ENCODE measurements around the gene CLEC12A. TPM values are rescaled to one million over a fixed set of nuclear protein-coding genes. Genes with fewer than 3 reads are reported as not detected.
"Not testable (repeated sequence)": the region's sequence is repeated elsewhere in the genome, so short reads cannot be mapped to it uniquely, and the experiment has no call there.

The CLEC12A gene
- total RNA-seq, 1 donor from 2014 or later = 0.32 TPM

DNA sequence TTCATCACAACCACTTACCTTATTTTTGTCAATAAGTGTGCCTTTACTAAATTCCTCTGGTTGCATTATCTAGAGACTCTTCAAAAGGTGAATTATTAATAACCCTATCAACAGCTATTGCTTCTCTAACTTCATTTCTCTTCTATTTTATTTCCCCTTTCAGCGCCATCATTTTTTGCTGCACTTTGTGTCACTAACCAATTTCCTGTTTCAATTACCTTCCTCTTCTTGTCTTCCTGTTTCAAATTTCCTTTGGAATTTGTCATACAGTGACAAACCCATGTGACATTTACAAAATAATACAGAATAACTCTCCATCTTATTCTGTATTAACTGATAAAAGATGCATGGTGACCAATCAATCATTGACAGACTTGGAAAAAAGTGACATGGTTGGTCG lies 26.8 kb upstream of the CLEC12A start:
- Mint-ChIP-seq H3K27ac (no peak overlapping the region), H3K9me3 (no peaks in the 10 kb centered on the region), H3K36me3 (ENCODE audit: low read depth) (no peaks in the 10 kb centered on the region), H3K27me3 (ENCODE audit: low read depth) (peaks cover 9% of the 10 kb centered on the region), H3K4me3 (ENCODE audit: low read depth) (peak overlapping the region; percentile 28), H3K4me1 (ENCODE audit: low read depth) (peaks cover 56% of the 10 kb centered on the region)
- intact Hi-C loops (cut with micrococcal nuclease) = loop anchor here (5.0 to 10.0 kb wide), 4 partner anchors 63 to 360 kb away; partner anchors contain the start of gene KLRD1
- DNase-seq (ENCODE audit: low spot score) = no peak

DNA sequence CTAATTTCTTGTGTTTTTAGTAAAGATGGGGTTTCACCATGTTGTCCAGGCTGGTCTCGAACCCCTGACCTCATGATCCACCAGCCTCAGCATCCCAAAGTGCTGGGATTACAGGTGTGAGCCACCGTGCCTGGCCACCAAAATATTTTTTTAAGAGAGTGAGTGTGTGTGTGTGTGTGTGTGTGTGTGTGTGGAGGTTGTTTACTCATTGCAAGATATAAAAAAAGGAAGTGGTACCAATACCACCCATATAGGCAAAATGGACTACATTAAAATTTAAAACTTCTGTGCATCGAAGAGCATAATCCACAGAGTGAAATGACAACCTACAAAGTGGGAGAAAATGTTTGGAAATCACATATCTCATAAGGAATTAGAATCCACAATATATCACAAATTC lies 23.5 kb upstream of the CLEC12A start:
- H3K4me1 Mint-ChIP-seq (ENCODE audit: low read depth) = peaks cover 63% of the 10 kb centered on the region
- H3K4me3 Mint-ChIP-seq (ENCODE audit: low read depth) = peak overlapping the region; percentile 2
- no peaks in the 10 kb centered on the region for H3K36me3 Mint-ChIP-seq (ENCODE audit: low read depth)
- no peak for DNase-seq (ENCODE audit: low spot score)
- intact Hi-C loops (cut with micrococcal nuclease) = loop anchor here (1.0 to 10.0 kb wide), 5 partner anchors 11 to 665 kb away; partner anchors contain the start of genes CLEC2B, KLRD1 and MAGOHB
- H3K9me3 Mint-ChIP-seq = no peaks in the 10 kb centered on the region
- no peaks in the 10 kb centered on the region for H3K27me3 Mint-ChIP-seq (ENCODE audit: low read depth)
- peak overlapping the region; percentile 58 for H3K27ac Mint-ChIP-seq

DNA sequence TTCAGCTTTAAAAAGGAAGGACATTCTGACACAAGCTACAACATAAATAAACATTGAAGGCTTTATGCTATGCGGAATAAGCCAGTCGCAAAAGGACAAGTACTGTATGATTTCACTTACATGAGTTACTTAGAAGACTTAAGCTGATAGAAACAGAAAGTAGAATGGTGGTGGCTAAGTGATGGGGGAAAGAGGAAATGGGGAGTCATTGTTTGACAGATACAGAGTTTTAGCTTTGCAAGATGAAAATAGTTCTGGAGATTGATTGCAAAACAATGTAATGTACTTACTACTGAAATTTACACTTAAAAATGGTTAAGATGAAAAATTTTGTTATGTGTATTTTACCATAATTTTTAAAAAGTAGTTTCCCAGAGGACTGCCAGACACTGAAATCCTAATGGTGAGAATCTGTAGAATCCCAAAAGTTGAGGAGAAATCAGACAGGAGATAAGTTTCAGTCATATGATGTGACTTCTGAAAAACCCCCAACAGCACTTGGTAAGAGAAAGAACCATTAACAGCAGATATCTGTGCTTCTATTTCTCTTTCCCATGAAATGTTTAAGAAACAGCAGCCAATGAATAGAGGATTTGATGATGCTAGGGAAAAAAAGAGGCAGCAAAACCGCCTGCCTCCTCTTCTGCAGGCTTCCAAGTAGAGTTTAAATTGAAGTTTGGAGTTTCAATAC lies 22.5 kb upstream of the CLEC12A start:
- H3K4me3 Mint-ChIP-seq (ENCODE audit: low read depth) = peak overlapping the region; percentile 23
- peak overlapping the region; percentile 53 for H3K27ac Mint-ChIP-seq
- no peaks in the 10 kb centered on the region for H3K9me3 Mint-ChIP-seq
- H3K36me3 Mint-ChIP-seq (ENCODE audit: low read depth) = no peaks in the 10 kb centered on the region
- H3K4me1 Mint-ChIP-seq (ENCODE audit: low read depth) = peaks cover 57% of the 10 kb centered on the region
- no peaks in the 10 kb centered on the region for H3K27me3 Mint-ChIP-seq (ENCODE audit: low read depth)
- DNase-seq (ENCODE audit: low spot score) = no peak
- intact Hi-C loops (cut with micrococcal nuclease) = loop anchor here (1.0 to 10.0 kb wide), 5 partner anchors 10 to 664 kb away; partner anchors contain the start of genes CLEC2B, KLRD1 and MAGOHB

DNA sequence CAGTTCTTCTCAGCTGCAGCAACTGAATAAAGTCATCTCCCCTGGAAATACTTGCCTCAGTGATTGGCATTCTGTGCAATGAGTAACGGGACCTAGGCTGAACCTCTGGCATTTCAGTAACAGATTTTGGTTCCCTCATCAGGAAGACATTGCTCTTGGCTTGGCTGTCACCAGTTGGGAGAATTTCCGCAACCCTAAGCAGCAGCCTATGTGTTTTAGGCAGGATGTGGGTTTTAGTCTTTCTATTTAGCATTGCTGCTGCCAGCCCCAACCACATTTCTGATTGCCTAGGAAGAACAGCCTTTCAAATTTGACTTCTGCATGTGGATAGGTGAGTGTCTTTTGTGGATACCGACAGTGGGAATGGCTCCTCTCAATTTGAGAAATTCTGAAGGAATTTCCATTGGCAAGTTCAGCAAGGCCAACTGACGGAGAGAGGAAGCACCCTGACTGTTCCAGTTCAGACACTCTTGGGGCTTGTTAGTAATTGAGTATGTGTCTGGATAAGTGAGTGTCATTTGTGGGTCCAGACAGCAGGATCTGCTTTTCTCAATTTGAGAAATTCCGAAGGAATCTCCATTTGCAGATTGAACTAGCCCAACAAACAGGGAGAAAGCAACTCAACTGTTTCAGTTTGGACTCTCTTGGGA lies 20.1 kb upstream of the CLEC12A start:
- peak overlapping the region; percentile 49 for H3K4me3 Mint-ChIP-seq (ENCODE audit: low read depth)
- intact Hi-C loops (cut with micrococcal nuclease) = loop anchor here (2.0 to 10.0 kb wide), 2 partner anchors 210 to 264 kb away; partner anchors contain the start of gene GABARAPL1

DNA sequence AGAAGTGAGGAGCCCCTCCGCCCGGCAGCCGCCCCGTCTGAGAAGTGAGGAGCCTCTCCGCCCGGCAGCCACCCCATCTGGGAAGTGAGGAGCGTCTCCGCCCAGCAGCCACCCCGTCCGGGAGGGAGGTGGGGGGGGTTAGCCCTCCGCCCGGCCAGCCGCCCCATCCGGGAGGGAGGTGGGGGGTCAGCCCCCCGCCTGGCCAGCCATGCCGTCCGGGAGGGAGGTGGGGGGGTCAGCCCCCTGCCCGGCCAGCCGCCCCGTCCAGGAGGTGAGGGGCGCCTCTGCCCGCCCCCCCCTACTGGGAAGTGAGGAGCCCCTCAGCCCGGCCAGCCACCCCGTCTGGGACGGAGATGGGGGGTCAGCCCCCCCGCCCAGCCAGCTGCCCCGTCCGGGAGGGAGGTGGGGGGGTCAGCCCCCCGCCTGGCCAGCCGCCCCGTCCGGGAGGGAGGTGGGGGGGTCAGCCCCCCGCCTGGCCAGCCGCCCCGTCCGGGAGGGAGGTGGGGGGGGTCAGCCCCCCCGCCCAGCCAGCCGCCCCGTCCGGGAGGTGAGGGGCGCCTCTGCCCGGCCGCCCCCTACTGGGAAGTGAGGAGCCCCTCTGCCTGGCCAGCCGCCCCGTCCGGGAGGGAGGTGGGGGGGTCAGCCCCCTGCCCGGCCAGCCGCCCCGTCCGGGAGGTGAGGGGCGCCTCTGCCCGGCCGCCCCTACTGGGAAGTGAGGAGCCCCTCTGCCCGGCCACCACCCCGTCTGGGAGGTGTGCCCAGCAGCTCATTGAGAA lies 18.1 kb upstream of the CLEC12A start:
- not testable (repeated sequence) for H3K27ac Mint-ChIP-seq; H3K27me3 Mint-ChIP-seq (ENCODE audit: low read depth); H3K4me3 Mint-ChIP-seq (ENCODE audit: low read depth); H3K36me3 Mint-ChIP-seq (ENCODE audit: low read depth); H3K9me3 Mint-ChIP-seq; DNase-seq (ENCODE audit: low spot score)
- intact Hi-C loops (cut with micrococcal nuclease) = loop anchor here (10.0 kb wide), 1 partner anchor 262 kb away; the partner anchor contains the start of gene GABARAPL1
- H3K4me1 Mint-ChIP-seq (ENCODE audit: low read depth) = peaks cover 64% of the 10 kb centered on the region

More for the DNA sequence above, 20.1 kb upstream of the CLEC12A start:
- Mint-ChIP-seq H3K36me3 (ENCODE audit: low read depth) (no peaks in the 10 kb centered on the region), H3K27me3 (ENCODE audit: low read depth) (peaks cover 2% of the 10 kb centered on the region), H3K9me3 (no peaks in the 10 kb centered on the region), H3K27ac (peak overlapping the region; percentile 60), H3K4me1 (ENCODE audit: low read depth) (peaks cover 58% of the 10 kb centered on the region)
- DNase-seq (ENCODE audit: low spot score) = peak; percentile 43

DNA sequence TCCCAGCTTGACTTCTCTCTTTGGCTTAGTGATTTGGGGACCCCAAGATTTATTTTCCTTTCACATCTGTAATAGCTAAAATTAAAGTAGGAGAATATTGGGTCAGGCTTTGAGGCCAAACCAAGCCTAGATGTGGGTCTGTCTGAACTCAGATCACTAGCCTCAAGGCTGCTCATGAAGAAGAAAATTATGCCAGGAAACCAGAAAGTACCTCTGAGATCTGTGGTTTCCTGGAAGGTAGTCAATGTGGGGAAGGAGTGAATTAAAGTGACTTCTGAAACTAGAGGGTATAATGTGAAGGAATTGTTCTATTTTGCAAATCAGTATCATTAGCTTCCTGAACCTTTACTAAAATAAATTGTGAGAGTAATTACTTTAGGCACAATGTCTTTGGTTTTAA lies 13.4 kb upstream of the CLEC12A start:
- H3K27ac Mint-ChIP-seq = no peak overlapping the region
- H3K4me1 Mint-ChIP-seq (ENCODE audit: low read depth) = peaks cover 52% of the 10 kb centered on the region
- peaks cover 2% of the 10 kb centered on the region for H3K27me3 Mint-ChIP-seq (ENCODE audit: low read depth)
- intact Hi-C loops (cut with micrococcal nuclease) = loop anchor here (1.0 to 10.0 kb wide), 2 partner anchors 10 to 257 kb away; partner anchors contain the start of gene GABARAPL1
- DNase-seq (ENCODE audit: low spot score) = no peak
- no peak overlapping the region for H3K4me3 Mint-ChIP-seq (ENCODE audit: low read depth)
- no peaks in the 10 kb centered on the region for H3K36me3 Mint-ChIP-seq (ENCODE audit: low read depth)
- H3K9me3 Mint-ChIP-seq = no peaks in the 10 kb centered on the region

DNA sequence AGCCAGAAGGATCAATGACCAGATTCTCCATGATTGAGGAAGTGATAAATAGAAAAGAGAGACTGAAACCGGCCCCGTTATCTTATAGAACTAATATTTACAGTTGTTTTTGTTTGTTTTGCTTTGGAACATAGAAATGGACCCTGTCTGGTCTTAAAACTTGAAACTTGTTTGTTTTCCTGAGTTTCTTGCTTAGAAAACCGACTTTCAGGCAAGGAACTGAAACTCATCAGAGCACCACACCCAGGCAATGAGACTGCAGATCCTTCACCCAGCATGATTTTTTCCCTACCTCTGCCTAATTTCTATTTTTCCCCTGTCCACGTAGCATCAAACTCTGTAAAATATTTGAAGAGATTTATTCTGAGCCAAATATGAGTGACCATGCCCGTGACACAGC lies 10.6 kb upstream of the CLEC12A start:
- intact Hi-C loops (cut with micrococcal nuclease) = no loop called here
- Mint-ChIP-seq H3K27me3 (ENCODE audit: low read depth) (no peaks in the 10 kb centered on the region), H3K4me1 (ENCODE audit: low read depth) (peaks cover 47% of the 10 kb centered on the region)

DNA sequence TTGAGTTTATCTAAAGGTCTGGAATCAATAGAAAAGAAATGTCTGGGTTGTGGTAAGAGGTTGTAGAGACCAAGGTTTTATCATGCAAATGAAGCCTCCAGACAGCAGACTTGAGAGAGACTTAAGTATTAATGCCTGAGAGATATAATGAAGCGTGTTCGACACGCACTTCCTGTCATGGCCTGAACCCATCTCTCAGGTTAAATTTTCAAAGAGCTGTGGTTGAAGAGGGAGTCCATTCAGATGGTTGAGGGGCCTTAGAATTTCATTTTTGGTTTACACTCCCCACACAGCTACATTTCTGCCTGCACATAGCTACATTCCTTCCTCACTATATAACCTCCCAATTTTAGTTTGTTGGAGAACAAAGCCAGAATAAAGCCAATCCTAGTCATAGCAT lies 10.1 kb upstream of the CLEC12A start:
- Mint-ChIP-seq H3K9me3 (no peaks in the 10 kb centered on the region), H3K4me1 (ENCODE audit: low read depth) (peaks cover 41% of the 10 kb centered on the region), H3K4me3 (ENCODE audit: low read depth) (no peak overlapping the region), H3K27ac (no peak overlapping the region), H3K36me3 (ENCODE audit: low read depth) (no peaks in the 10 kb centered on the region), H3K27me3 (ENCODE audit: low read depth) (no peaks in the 10 kb centered on the region)
- intact Hi-C loops (cut with micrococcal nuclease) = no loop called here
- no peak for DNase-seq (ENCODE audit: low spot score)

More for the DNA sequence above, 10.6 kb upstream of the CLEC12A start:
- no peak for DNase-seq (ENCODE audit: low spot score)
- Mint-ChIP-seq H3K36me3 (ENCODE audit: low read depth) (no peaks in the 10 kb centered on the region), H3K9me3 (no peaks in the 10 kb centered on the region), H3K27ac (no peak overlapping the region), H3K4me3 (ENCODE audit: low read depth) (no peak overlapping the region)

DNA sequence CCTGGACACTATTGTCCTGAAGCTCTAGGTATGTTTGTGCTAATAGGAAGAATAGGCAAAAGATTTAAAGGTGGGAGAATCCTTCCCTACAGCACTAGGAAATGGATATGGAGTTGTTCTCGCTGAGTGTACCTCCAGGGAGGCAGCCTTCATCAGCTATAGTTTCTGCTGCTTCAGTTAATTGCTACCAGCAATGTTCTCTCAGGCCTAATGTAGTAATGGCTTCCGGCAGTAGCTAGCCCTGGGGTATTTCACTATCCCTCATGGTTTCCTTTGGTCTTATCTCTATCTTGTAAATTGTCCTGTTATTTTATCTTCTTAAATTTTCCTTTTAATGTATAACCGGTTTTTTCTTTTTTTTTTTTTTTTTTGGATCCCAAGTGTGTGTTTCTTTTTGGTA lies 9.3 kb upstream of the CLEC12A start:
- Mint-ChIP-seq H3K9me3 (no peaks in the 10 kb centered on the region), H3K36me3 (ENCODE audit: low read depth) (no peaks in the 10 kb centered on the region), H3K27ac (no peak overlapping the region), H3K27me3 (ENCODE audit: low read depth) (no peaks in the 10 kb centered on the region), H3K4me3 (ENCODE audit: low read depth) (no peak overlapping the region), H3K4me1 (ENCODE audit: low read depth) (peaks cover 34% of the 10 kb centered on the region)
- intact Hi-C loops (cut with micrococcal nuclease) = no loop called here
- no peak for DNase-seq (ENCODE audit: low spot score)

DNA sequence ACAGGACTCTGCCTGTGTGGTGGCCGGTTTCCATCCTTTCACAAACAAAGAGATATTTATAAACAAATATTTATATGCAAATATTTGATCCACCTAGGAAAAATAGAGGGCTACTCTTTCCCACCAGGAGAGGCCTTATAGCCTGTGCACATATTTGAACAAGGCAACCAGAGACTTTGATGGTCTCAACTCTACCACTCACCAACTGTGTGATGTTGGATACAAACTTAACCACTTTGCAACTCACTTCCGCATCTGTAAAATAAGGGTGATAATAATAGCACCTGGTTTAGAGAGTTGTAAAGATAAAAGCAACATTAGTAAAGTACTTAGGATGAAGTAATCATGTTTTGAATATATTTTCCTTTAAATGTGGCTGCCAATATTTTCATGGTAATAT lies 1.5 kb upstream of the CLEC12A start:
- Mint-ChIP-seq H3K36me3 (ENCODE audit: low read depth) (no peaks in the 10 kb centered on the region), H3K27ac (no peak overlapping the region), H3K4me3 (ENCODE audit: low read depth) (no peak overlapping the region), H3K9me3 (no peaks in the 10 kb centered on the region), H3K27me3 (ENCODE audit: low read depth) (peaks cover 19% of the 10 kb centered on the region), H3K4me1 (ENCODE audit: low read depth) (peaks cover 5% of the 10 kb centered on the region)
- DNase-seq (ENCODE audit: low spot score) = no peak
- intact Hi-C loops (cut with micrococcal nuclease) = no loop called here

DNA sequence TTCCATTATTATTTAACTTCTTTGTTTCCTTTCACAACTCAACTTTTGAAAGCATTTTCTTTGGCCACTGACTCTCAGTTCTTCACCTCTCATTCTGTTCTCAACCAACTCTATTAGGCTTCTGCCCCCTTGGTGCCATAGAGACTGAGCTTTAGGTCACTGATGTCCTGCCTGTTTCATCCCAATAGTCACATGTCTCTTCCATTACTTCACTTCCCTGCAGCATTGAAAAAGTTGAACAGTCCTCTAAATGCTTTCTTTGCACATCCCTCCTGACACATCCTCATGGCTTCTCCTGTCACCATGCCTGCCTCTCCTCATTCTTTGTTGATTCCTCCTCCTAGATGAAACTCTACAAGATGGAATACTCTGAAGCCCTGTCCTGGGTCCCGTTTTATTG lies 2.7 kb downstream of the CLEC12A start:
- no peak for DNase-seq (ENCODE audit: low spot score)
- Mint-ChIP-seq H3K4me1 (ENCODE audit: low read depth) (peaks cover 5% of the 10 kb centered on the region), H3K4me3 (ENCODE audit: low read depth) (no peak overlapping the region)

DNA sequence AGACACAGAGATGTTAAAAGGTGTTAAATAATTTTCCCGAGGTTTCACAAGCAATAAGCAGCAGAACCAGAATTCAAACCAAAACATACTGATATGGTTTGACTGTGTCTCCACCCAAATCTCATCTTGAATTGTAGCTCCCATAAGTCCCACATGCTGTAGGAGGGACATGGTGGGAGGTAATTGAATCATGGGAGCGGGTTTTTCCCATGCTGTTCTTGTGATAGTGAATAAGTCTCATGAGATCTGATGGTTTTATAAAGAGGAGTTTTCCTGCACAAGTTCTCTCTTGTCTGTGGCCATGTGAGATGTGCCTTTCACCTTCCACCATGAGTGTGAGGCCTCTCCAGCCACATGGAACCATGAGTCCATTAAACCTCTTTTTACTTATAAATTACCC lies 3.5 kb downstream of the CLEC12A start:
- H3K27ac Mint-ChIP-seq; H3K4me1 Mint-ChIP-seq (ENCODE audit: low read depth); DNase-seq (ENCODE audit: low spot score); H3K4me3 Mint-ChIP-seq (ENCODE audit: low read depth); H3K36me3 Mint-ChIP-seq (ENCODE audit: low read depth); intact Hi-C loops (cut with micrococcal nuclease); H3K9me3 Mint-ChIP-seq: not testable (repeated sequence)
- peaks cover 25% of the 10 kb centered on the region for H3K27me3 Mint-ChIP-seq (ENCODE audit: low read depth)

More for the DNA sequence above, 2.7 kb downstream of the CLEC12A start:
- Mint-ChIP-seq H3K36me3 (ENCODE audit: low read depth) (no peaks in the 10 kb centered on the region), H3K9me3 (peaks cover 5% of the 10 kb centered on the region), H3K27ac (no peak overlapping the region), H3K27me3 (ENCODE audit: low read depth) (peaks cover 25% of the 10 kb centered on the region)
- intact Hi-C loops (cut with micrococcal nuclease) = no loop called here
